ENCODE measurements around the gene ATP2A1.
A peak's percentile ranks its signal among the peaks of the same experiment; 100 is the strongest.
"Not testable (repeated sequence)": the region's sequence is repeated elsewhere in the genome, so short reads cannot be mapped to it uniquely, and the experiment has no call there.

Gene ATP2A1

GRCh38 chr16:28902909-28903308 is 24.6 kb downstream of the ATP2A1 start:
- no peak for DNase-seq

GRCh38 chr16:28903344-28904042 is 25.2 kb downstream of the ATP2A1 start:
- intact Hi-C loops (cut with DNase I), result no loop called here
- DNase-seq, result no peak

More at GRCh38 chr16:28902909-28903308, 24.6 kb downstream of the ATP2A1 start:
- intact Hi-C loops (cut with DNase I), result no loop called here

GRCh38 chr16:28904363-28904762 is 26.1 kb downstream of the ATP2A1 start:
- intact Hi-C loops (cut with DNase I), result no loop called here
- DNase-seq, result no peak

DNA sequence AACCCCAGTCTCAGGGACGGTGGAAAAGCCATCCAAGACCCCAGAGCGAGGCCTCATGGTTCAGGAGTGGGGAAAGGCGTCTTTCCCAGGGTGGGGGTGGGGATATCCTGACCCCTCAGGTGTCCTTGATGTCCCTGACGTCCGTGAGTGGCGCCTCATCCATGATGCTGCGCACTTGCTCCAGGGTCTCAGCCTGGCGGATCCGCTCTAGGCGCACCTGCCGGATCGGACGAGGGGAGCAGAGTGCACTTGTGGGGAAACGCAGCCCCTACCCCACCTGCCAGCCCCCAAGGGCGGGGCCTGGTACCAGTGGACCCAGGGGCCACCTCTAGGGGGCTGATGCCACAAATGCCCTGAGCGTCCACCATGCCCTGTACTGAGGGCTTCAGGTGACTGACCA is 26.5 kb downstream of the ATP2A1 start:
- intact Hi-C loops (cut with DNase I), result no loop called here

DNA sequence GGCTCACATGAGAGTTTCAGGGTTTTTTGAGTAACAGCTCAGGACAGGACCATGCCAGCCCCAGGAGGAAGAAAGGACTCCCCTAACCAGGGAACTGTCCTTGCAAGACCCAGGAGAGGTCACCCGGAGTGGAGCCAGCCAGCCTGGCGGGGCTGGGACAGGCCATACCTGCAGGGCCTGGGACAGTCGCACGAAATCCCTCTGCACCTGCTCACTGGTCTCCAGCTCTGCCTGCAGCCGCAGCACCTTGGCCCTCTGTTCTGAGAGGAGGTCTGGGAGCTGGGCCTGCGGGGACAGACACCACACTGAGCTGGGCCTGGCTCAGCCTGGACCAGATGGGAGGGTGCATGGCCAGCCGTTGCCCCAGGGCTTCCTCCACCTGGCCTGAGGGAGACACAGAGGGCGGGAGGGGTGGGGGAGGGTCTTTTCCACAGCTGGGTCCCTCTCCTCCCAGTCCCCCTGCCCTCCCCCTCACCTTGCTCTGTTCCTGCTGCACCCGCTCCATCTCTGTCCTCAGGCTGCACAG is 27.0 kb downstream of the ATP2A1 start:
- no peak for DNase-seq
- intact Hi-C loops (cut with DNase I), result no loop called here

More for the DNA sequence above, 26.5 kb downstream of the ATP2A1 start:
- DNase-seq, result no peak

DNA sequence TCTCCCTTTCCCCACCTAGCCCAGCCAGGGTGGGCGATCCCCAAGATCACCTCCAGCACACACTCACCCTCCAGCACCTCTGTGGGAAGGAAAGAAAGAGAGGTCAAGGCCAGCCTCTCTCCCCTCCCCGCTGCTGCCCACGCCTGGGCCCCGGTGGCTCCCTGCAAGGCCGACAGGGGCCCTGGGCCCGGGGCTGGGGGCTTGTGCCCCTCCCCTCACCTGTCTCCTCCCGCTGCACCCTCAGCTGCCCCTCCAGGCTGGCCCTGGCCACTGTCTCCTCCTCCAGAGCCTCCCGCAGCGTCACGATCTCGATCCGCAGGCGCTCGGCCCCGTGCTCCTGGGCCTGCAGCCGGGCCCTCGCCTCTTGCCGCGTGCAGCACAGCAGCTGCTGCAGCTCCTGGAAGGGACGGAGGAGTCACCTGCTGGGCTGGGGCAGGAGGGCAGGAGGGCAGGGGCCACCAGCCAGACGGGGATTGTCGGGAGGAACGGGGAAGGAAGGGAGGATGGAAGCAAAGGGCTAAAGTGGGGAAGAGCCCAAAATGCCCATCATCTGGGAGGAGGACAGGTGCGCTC is 27.6 kb downstream of the ATP2A1 start:
- intact Hi-C loops (cut with DNase I), result no loop called here
- no peak for DNase-seq

- no peak for DNase-seq
- intact Hi-C loops (cut with DNase I), result no loop called here
Measured at GRCh38 chr16:28910086-28911031, 32.1 kb downstream of the ATP2A1 start.

DNA sequence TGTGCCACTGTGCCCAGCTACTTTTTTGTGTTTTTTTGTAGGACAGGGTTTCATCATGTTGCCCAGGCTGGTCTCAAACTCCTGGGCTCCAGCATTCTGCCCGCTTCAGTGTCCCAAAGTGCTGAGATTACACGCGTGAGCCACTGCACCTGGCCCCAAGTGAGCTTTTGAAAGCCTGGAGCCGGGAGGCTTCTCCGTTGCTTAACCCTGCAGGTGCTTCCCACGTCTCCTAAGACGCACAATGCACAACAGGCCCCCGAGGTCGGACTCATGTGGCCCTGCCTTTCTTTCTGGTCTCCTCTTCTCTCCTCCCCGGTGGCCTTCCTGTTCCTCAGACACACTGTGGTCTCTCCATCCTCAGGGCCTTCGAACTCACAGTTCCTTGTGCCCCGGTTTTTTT is 34.3 kb downstream of the ATP2A1 start:
- no peak for DNase-seq
- intact Hi-C loops (cut with DNase I), result no loop called here

GRCh38 chr16:28913946-28914724 is 35.8 kb downstream of the ATP2A1 start:
- no peak for DNase-seq
- intact Hi-C loops (cut with DNase I), result no loop called here

DNA sequence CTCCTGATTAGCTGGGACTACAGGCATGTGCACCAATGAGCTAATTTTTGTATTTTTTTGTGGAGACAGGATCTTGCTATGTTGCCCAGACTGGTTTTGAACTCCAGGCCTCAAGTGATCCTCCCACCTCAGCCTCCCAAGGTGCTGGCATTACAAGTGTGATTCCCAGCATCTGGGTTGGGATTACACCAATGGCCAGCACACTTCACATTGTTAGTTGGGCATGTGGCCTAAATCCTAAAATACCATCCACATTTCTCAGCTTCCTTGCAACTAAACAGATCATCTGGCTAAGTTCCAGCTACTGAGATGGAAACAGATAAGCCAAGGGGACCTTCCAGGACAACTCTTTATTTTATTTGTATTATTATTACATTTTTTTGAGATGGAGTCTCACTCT is 36.9 kb downstream of the ATP2A1 start:
- DNase-seq, result no peak
- intact Hi-C loops (cut with DNase I), result no loop called here

- no peak for DNase-seq
- intact Hi-C loops (cut with DNase I), result no loop called here
Measured at GRCh38 chr16:28917095-28917494, 38.8 kb downstream of the ATP2A1 start.

GRCh38 chr16:28918698-28919097 is 40.4 kb downstream of the ATP2A1 start:
- intact Hi-C loops (cut with DNase I), result no loop called here
- no peak for DNase-seq

- no peak for DNase-seq
- intact Hi-C loops (cut with DNase I), result no loop called here
Measured at GRCh38 chr16:28923231-28923587, 44.9 kb downstream of the ATP2A1 start.

- DNase-seq, result peak in 1 of 10 donors; percentile 50
Measured at GRCh38 chr16:28923652-28924398, 45.5 kb downstream of the ATP2A1 start.

GRCh38 chr16:28924399-28924761 is 46.1 kb downstream of the ATP2A1 start:
- no peak for DNase-seq
- intact Hi-C loops (cut with DNase I), result loop anchor here (2.0 kb wide), 1 partner anchor 26 kb away; the partner anchor contains the start of gene NFATC2IP

More at GRCh38 chr16:28923652-28924398, 45.5 kb downstream of the ATP2A1 start:
- intact Hi-C loops (cut with DNase I), result loop anchor here (2.0 kb wide), 1 partner anchor 27 kb away; the partner anchor contains the start of gene NFATC2IP

GRCh38 chr16:28924762-28925385 is 46.6 kb downstream of the ATP2A1 start, which contains the start of gene RABEP2:
TSS of gene RABEP2 (minus strand) at chr16:28925238. CDS start at chr16:28925163, 75 bp downstream.
- intact Hi-C loops (cut with DNase I), result loop anchor here (2.0 kb wide), 1 partner anchor 26 kb away; the partner anchor contains the start of gene NFATC2IP
- DNase-seq, result peak; percentile 84 to 98 (median 89)

- peak in 7 of 10 donors; percentile 36 to 88 (median 44) for DNase-seq
- intact Hi-C loops (cut with DNase I), result loop anchor here (2.0 kb wide), 1 partner anchor 25 kb away; the partner anchor contains the start of gene NFATC2IP
Measured at GRCh38 chr16:28925386-28926228, 47.3 kb downstream of the ATP2A1 start.

GRCh38 chr16:28926284-28926683 is 48.0 kb downstream of the ATP2A1 start:
- intact Hi-C loops (cut with DNase I); DNase-seq: not testable (repeated sequence)
